ENCODE results near the gene GAS2L1. TPM values are rescaled to one million over a fixed set of nuclear protein-coding genes. Genes with fewer than 3 reads are reported as not detected.

The GAS2L1 gene
- total RNA-seq, 2 donors from 2014 or later: 22.2 to 24.9 TPM

DNA sequence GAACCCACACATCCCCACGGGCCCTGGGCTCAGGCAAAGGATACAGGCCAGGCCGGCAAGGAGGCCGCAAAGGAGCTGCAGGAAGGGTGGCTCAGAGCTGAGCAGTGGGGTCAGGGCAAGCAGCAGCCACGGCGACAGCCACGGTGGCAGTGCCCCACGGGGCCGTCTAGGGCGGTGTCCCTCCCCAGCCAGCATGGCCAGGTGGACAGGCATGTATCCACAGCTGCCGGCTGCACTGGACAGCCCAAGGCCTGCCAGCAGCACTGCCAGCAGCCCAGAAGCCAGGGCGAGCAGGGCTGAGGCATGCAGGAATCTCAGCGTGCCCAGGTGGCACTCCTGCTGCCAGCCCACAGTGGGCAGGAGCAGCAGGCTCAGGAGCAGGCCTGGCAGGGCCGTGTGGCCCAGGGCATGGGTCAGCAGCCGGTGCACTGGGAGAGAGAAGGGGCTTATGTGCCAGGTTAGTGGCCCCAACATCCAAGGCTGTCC lies 42.6 kb upstream of the GAS2L1 start:
- peaks cover 9% of the 10 kb centered on the region for H3K4me1 Mint-ChIP-seq
- Histone ChIP-seq H3K4me1 (ENCODE audit: control insufficient read depth, insufficient read depth, low read length) (peaks cover 12% of the 10 kb centered on the region), H3K27me3 (ENCODE audit: control insufficient read depth, insufficient read depth, low read length, poor library complexity, severe bottlenecking) (no peaks in the 10 kb centered on the region), H3K4me3 (ENCODE audit: low read length) (no peak overlapping the region), H3K27ac (ENCODE audit: low read depth, low read length) (no peak overlapping the region), H3K36me3 (ENCODE audit: control insufficient read depth, insufficient read depth, low read length) (peaks cover 24% of the 10 kb centered on the region), H3K9ac (ENCODE audit: extremely low read depth, low read length, poor library complexity, severe bottlenecking) (no peak overlapping the region), H3K9me3 (ENCODE audit: control insufficient read depth, low read length) (no peaks in the 10 kb centered on the region)
- H3K36me3 Mint-ChIP-seq (ENCODE audit: low read depth): peaks cover 25% of the 10 kb centered on the region
- H3K27ac Mint-ChIP-seq: no peak overlapping the region
- TF ChIP-seq, protein P1, sequence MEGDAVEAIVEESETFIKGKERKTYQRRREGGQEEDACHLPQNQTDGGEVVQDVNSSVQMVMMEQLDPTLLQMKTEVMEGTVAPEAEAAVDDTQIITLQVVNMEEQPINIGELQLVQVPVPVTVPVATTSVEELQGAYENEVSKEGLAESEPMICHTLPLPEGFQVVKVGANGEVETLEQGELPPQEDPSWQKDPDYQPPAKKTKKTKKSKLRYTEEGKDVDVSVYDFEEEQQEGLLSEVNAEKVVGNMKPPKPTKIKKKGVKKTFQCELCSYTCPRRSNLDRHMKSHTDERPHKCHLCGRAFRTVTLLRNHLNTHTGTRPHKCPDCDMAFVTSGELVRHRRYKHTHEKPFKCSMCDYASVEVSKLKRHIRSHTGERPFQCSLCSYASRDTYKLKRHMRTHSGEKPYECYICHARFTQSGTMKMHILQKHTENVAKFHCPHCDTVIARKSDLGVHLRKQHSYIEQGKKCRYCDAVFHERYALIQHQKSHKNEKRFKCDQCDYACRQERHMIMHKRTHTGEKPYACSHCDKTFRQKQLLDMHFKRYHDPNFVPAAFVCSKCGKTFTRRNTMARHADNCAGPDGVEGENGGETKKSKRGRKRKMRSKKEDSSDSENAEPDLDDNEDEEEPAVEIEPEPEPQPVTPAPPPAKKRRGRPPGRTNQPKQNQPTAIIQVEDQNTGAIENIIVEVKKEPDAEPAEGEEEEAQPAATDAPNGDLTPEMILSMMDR (conservative IDR thresholded peaks at IDR 0.05): no peak
- no peaks in the 10 kb centered on the region for H3K9me3 Mint-ChIP-seq
- no peak for DNase-seq
- peaks cover 2% of the 10 kb centered on the region for H3K27me3 Mint-ChIP-seq (ENCODE audit: insufficient read depth)
- 94% methylated on average over 3 to 14 of the region's 14 CpGs for WGBS, 2 experiments (ENCODE audit: insufficient coverage in 1 of 2, insufficient read length in 1 of 2)
- H3K4me3 Mint-ChIP-seq: no peak overlapping the region

DNA sequence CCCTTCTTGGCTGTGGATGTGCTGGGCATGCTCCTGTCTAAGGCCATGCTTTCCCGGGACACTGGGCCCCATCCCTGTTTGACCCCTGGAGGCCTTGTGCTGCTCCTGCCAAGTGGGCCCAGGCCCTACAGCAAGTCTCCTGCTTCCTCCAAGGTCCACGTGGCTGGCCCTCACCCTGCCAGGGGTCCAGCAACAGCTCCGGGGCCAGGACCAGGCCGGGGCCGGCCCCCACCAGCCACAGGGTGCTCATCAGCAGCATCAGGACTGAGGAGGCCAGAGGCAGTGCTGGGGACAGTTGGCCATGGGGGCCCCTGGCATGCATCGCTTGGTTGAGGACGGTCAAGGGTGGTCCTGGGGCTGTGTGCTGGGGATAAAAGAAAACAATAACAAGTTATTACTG lies 41.1 kb upstream of the GAS2L1 start:
- peaks cover 12% of the 10 kb centered on the region for H3K4me1 ChIP-seq (ENCODE audit: control insufficient read depth, insufficient read depth, low read length)
- H3K27me3 Mint-ChIP-seq (ENCODE audit: insufficient read depth): peaks cover 2% of the 10 kb centered on the region
- peaks cover 34% of the 10 kb centered on the region for H3K36me3 ChIP-seq (ENCODE audit: control insufficient read depth, insufficient read depth, low read length)
- no peak overlapping the region for H3K27ac ChIP-seq (ENCODE audit: low read depth, low read length)
- no peaks in the 10 kb centered on the region for H3K9me3 Mint-ChIP-seq
- TF ChIP-seq, protein P1 (conservative IDR thresholded peaks at IDR 0.05): no peak
- peaks cover 37% of the 10 kb centered on the region for H3K36me3 Mint-ChIP-seq (ENCODE audit: low read depth)
- H3K4me3 ChIP-seq (ENCODE audit: low read length): no peak overlapping the region
- no peak for DNase-seq
- H3K4me1 Mint-ChIP-seq: peaks cover 16% of the 10 kb centered on the region
- H3K9ac ChIP-seq (ENCODE audit: extremely low read depth, low read length, poor library complexity, severe bottlenecking): no peak overlapping the region
- no peak overlapping the region for H3K4me3 Mint-ChIP-seq
- WGBS, 2 experiments (ENCODE audit: insufficient coverage in 1 of 2, insufficient read length in 1 of 2): 96 to 100% methylated on average over 2 to 6 of the region's 7 CpGs
- H3K27me3 ChIP-seq (ENCODE audit: control insufficient read depth, insufficient read depth, low read length, poor library complexity, severe bottlenecking): no peaks in the 10 kb centered on the region
- H3K9me3 ChIP-seq (ENCODE audit: control insufficient read depth, low read length): no peaks in the 10 kb centered on the region
- no peak overlapping the region for H3K27ac Mint-ChIP-seq

DNA sequence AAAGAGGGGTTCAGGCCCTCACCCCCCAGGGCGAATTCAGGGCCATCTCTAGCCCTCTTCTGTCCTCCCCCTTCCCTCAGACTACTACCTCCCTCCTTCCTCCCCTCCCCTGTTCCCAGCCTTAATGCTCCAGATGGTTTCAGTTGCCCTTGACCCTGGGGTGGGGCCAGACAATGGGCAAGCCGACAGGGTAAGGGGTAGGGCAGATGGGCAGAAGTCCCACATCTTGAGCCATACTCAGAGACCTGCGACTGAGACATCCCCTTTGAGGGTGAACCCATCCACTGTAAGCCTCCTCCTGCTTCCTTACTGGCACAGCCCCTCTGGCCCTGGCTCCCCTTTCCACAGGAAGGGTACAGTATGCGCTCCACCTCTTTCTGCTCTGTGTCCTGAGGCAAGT lies 40.5 kb upstream of the GAS2L1 start:
- Mint-ChIP-seq H3K4me1 (peaks cover 23% of the 10 kb centered on the region), H3K9me3 (no peaks in the 10 kb centered on the region), H3K27ac (peak overlapping the region; percentile 100), H3K36me3 (ENCODE audit: low read depth) (peaks cover 40% of the 10 kb centered on the region), H3K4me3 (peak overlapping the region; percentile 99), H3K27me3 (ENCODE audit: insufficient read depth) (peaks cover 2% of the 10 kb centered on the region)
- peak overlapping the region; percentile 99 for H3K4me3 ChIP-seq (ENCODE audit: low read length)
- H3K4me1 ChIP-seq (ENCODE audit: control insufficient read depth, insufficient read depth, low read length): peaks cover 12% of the 10 kb centered on the region
- H3K36me3 ChIP-seq (ENCODE audit: control insufficient read depth, insufficient read depth, low read length): peaks cover 40% of the 10 kb centered on the region
- no peaks in the 10 kb centered on the region for H3K9me3 ChIP-seq (ENCODE audit: control insufficient read depth, low read length)
- TF ChIP-seq, protein P1 (conservative IDR thresholded peaks at IDR 0.05): no peak
- WGBS, 2 experiments (ENCODE audit: insufficient coverage in 1 of 2, insufficient read length in 1 of 2): 84% methylated on average over 4 of the region's 4 CpGs; no CpG with 5 or more reads in 1 of the 2 experiments
- no peak overlapping the region for H3K27ac ChIP-seq (ENCODE audit: low read depth, low read length)
- no peaks in the 10 kb centered on the region for H3K27me3 ChIP-seq (ENCODE audit: control insufficient read depth, insufficient read depth, low read length, poor library complexity, severe bottlenecking)
- peak overlapping the region; percentile 100 for H3K9ac ChIP-seq (ENCODE audit: extremely low read depth, low read length, poor library complexity, severe bottlenecking)
- no peak for DNase-seq
